Amygdala (tissue), 56 donors: ENCODE data around the gene SERPINA10.

ENCODE experiments used
- DNase-seq, 56 donors: peaks; one replicate each; lab custom pipeline; 2025; lab: John Stamatoyannopoulos, UW

The SERPINA10 gene, protein sequence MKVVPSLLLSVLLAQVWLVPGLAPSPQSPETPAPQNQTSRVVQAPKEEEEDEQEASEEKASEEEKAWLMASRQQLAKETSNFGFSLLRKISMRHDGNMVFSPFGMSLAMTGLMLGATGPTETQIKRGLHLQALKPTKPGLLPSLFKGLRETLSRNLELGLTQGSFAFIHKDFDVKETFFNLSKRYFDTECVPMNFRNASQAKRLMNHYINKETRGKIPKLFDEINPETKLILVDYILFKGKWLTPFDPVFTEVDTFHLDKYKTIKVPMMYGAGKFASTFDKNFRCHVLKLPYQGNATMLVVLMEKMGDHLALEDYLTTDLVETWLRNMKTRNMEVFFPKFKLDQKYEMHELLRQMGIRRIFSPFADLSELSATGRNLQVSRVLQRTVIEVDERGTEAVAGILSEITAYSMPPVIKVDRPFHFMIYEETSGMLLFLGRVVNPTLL

DNA sequence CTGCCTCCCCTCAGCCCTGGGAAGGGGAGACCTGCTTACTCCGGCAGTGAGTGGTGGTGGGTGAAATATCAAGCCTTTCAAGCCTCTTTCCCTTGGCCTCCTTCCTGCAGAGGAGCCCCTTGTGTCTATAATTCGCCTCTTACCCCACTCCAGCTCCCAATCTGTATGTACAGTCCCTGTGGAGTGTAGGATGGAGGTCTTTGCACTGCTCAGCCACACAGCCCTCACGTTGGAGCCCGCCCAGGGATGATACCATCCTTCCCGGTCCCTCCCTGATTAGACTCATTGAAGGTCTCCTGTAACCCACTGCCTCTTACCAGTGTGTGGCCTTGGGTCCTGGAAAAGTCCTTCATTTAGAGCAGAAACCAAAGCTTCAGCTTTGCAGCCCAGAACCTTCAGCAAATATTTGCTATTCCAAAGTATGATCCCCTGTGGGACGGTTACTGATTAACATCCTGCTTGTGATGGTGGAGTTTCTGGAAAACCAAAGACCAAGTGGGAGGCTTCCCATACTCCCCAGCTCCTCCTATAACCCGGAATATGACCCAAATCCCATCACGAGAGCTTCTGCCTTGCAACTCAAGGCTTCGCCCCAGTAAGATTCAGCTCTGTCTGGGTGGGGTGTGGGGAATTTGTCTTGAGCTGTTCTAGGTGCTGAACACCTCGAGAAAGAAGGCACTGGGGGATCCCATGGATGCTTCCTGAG, at the start of gene SERPINA10:
Gene SERPINA10 (minus strand): TSS at position 397 of the 706 bp plus-strand sequence. CDS start 2,675 bp downstream, outside the sequence.
- DNase-seq: no peak

DNA sequence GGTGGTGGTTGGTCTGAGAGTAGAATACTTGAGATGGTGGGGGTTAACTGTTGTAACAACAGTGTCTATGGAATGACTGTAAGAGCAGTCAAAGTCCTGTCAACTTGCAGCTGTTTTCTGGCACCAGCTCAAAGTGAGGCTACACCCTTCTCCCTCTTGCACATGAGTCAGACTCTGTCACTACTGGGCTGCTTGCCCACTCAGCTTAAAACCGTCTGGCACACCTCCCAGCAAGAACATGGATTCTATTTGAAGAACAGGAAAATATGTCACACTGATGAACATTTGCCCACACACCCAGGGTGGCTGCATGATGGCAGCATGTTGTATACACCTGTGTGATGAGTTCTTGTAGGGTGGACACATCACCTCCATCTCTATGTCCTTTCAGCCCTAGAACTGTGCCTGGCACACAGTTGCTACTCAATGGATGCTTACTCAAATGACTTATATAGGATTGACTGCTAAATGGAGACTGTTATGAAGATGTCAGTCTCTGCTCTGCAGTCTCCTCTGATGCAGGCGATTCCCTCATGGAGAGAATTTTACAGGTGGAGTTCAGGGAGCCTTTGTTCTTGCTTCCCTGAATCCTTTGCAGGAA, 49.4 kb upstream of the SERPINA10 start:
- DNase-seq: peak in 36 of 56 donors; percentile 9 to 80 (median 36)

DNA sequence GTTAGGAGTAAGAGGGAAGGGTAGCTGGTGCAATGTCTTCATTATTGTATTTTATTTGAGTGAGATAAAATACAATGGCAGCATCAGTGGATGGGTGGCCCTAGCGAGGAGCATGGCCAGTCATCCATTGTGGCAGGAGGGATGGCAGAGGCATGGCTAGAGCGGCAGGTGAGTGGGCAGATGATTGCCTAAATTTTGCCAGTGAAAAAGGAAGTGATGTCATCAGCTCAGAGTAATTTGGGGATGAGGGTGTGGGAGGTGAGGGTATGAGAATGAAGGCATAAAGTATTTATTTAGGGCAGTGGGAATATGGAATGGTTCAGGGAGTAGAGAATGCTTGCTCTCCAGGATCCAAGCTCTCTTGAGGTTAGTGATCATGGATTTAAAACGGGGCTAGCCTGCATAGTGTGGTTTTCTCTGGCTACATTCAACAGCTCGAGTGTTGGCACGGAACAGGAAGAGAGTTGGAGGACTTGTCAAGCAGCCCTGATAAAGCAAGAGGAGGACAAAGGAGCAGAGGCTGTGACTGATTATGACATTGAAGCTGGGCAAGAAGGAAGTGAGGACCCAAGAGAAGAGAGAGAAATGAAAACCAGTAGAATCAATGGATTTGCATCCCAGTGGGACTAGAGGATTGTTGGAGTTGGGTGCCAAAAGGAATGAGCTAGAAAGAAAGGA, 48.7 kb upstream of the SERPINA10 start:
- DNase-seq: no peak

DNA sequence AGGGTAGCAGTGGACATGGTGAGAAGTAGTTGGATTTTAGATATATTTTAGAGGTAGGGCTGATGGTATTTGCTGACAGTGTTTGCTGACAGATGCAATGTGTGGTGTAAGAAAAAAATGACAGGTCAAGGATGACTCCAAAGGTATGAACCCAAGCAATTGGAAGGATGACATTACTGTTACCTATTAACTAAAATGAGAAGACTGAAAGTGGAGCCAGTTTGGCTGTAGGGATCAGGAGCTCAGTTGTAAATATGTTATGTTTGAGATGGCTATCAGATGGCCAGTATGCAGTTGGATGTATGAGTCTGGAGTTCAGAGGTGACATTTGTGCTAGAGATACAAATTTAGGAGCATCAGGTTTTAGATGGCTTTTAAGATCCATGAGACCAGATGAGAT, 47.5 kb upstream of the SERPINA10 start:
- DNase-seq: no peak

DNA sequence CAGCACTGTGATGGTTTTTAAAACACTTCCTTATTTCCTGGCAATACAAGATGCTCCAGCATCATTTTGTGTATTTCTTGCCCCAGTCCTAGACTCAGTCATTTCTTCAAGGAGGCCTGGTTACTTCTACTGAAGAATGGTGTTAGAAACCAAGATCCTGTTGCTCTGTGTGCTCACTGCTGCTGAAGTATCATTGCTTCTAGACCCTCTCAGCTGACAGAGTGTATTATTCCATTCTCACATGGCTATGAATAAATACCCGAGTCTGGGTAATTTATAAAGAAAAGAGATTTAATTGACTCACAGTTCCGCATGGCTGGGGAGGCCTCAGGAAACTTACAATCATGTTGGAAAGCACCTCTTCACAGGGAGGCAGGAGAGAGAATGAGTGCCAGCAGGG, 45.0 kb upstream of the SERPINA10 start:
- no peak for DNase-seq

DNA sequence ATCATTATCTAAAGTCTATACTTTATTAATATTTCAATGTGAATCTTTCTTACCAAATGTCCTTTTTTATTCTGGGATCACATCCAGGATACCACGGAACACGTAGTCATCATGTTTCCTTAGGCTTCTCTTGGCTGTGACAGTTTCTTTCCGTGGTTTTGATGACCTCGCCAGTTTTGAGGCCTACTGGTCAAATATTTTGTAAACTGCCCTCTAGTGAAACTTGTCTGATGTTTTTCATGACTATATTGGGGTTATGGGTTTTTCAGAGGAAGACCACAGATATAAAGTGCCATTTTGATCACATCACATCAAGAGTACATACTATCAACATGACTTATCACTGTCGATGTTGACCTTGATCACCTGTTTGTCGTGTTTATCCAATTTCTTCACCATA, 44.2 kb upstream of the SERPINA10 start:
- no peak for DNase-seq

DNA sequence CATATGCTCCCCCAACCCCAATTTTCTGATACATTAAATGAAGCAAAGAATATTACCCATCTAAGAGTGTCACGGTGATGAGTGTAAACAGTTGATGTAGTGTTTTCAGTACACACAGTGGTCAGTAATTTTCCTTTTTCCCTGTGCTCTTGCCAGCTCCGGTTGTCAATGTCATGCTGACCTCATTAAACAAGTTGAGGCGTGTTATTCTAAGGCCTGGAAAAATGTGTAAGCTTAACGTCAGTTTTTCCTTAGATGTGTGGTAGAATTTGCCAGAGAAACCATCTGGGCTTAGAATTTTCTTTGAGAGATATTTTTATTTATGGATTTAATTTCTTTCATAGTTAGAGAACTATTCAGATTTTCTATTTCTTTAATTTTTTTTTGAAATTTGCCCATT, 41.8 kb upstream of the SERPINA10 start:
- DNase-seq: no peak

DNA sequence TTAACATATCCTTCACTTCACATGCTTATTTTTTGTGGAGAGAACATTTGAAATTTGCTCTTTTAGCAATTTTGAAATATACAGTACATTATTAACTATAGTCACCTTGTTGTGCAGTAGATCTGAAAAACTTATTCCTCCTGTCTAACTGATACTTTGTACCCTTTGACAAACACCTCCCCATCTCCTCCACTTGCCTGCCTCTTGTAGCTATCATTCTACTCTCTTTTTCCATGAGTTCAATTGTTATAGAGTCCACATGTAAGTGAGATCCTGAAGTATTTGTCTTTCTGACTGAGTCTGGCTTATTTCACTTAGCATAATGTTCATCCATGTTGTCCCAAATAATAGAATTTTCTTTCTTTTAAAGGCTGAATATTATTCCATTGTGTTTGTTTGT, 39.5 kb upstream of the SERPINA10 start:
- no peak for DNase-seq

DNA sequence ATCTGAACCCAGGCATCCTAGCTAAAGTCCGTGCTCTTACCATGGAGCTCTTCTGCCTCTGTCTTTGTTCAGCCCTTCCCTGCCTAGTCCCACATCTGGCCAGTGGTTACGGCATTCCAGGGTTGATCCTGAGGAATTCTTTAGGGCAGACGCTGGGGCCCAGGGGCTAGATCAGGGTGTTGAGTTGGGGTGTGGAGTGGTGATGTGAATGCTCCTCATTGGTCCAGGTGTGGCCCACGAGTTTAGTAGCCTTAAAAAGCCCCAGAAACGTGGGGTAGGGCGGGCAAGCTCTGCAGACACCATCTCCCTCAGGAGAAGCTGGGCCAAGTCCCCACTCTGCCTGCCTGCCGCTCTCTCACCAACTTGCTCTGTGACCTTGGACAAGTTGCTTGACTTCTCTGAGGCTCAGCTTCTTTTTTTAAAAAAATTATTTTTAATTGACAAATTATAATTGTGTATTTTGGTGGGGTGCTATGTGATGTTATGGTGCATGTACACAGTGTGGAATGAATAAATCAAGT, 39.1 kb upstream of the SERPINA10 start:
- DNase-seq: no peak

DNA sequence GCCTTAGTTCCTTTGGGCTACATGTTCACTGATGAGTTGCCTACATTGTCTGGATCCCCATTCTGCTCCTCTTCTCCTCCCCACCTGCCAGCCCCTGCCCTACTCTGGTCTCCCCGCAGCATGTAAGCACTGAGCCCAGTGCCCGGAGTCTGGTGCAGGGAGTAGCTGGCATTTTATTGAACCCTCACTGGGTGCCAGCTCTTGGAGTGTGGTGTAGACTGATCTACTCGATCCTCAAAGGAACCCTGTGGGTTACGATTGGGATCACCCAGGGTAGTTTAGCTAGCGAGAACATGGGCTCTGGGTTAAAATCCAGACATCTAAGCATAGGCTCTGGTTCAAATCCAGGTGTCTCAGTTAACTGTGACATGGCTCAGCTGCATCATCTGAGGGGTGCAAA, 38.4 kb upstream of the SERPINA10 start:
- no peak for DNase-seq

DNA sequence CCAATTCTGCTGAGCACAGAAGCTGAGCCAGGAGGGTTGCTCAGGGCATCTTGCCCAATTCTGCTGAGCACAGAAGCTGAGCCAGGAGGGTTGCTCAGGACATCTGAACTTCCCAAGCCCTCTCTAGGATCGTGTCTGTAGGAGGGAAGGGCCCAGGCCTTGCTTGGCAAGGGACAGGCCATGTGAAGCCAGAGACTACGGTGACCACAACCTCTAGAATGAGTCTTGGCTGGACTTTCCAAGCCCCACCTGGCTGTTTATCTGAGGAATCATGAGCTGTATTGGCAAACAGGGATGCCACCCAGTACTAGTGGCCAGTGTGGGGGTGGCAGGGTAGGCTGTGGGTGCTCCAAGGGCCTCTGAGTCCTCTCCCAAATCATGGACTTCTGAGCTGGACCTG, 37.8 kb upstream of the SERPINA10 start:
- DNase-seq: no peak

DNA sequence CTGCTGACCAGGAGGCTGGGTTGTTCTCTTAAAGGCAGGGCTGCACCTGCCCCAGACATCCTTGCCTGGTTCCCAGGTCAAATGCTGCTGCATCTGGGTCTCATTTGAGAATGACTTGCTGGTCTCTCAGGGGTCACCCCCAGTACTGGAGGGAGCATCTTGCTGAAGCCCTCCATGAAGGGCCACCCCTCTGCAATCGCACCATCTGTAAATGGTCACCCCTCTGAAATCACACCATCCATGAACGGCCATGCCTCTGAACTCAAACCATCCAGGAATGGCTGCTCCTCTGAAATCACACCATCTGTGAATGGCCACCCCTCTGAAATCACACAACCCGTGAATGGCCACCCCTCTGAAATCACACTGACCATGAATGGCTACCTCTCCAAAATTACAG, 37.4 kb upstream of the SERPINA10 start:
- no peak for DNase-seq

DNA sequence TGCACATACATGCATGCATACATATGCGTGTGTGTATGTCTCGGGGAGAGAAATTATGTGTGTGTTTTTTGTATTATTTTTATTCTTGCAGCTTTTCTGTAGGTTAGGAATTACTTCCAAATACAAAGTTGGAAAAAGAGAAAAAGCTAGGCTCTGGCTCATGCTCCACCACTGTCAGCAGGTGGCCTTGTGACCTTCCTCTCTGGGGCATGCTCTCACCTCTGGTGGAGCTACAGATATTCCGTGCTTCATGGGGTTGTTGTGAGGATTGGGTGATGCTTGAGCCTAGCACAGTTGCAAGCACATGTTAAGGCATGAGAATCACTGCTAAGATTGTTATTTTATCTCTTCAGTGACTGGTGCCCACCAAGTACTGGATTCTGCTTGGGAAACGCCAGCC, 36.8 kb upstream of the SERPINA10 start:
- DNase-seq: no peak

DNA sequence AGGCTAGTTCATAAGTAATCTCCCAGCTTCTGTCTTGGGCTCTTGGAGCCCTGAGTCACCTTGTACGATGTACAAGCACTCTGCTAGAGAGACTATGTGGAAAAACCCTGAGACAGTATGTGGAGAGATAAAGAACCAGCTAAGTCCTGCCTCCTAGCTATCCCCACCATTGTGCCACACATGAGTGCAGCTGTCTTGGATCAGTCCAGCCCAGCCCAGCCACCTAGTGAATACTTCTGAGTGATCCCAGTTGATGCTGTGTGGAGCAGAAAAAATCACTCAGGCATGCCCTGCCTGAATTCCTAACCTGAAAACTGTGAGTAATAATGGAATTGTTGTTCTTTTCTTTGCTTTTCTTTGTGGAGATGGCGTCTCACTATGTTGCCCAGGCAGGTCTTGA, 35.1 kb upstream of the SERPINA10 start:
- DNase-seq: no peak

DNA sequence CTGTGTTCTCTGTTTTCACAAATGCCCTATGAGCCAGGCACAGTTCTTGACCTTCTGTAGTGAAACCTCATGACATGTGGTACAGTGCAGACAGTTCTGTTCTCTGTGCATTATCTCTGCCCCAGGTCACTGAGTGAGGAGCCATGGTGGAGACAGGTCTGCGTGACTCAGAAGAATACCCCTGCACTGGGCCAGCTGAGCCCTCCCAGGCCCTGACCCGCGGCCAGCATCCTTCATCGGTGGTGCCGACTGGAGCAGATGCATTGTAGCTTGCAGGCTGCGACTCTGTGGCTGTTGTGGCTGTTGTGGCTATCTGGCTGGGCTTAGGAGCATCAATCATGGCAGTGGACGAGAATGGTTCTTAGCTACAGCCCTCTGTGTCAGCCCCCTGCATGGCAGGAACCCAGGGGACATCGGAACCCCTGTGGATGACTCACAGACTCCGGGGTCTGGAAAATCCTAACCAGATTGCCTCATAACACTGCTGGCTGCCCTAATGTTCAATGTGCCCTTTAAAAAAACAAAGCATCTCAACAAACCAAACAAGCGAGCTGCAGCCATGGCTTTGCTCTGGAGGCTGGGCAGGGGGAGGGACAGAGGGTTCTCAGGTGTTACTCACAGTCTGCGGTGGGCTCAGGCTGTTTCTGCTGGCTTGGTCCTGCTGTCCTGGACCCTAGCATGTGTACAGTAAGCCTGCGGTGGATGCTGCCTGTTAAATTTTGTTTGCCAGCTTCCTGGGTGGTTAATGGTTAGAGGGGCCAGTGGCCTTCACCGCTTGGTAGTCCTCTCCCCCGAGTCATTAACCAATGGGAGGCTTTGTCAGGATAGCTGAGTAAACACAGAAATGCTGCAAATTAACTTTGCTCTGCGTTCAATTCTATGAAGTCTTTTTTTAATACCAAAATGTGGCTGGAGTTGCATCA, 29.8 kb upstream of the SERPINA10 start, which contains the start of gene SERPINA6:
Gene SERPINA6 (minus strand): TSS at position 689 of the 923 bp plus-strand sequence. CDS start 8,688 bp downstream, outside the sequence.
- DNase-seq: no peak

DNA sequence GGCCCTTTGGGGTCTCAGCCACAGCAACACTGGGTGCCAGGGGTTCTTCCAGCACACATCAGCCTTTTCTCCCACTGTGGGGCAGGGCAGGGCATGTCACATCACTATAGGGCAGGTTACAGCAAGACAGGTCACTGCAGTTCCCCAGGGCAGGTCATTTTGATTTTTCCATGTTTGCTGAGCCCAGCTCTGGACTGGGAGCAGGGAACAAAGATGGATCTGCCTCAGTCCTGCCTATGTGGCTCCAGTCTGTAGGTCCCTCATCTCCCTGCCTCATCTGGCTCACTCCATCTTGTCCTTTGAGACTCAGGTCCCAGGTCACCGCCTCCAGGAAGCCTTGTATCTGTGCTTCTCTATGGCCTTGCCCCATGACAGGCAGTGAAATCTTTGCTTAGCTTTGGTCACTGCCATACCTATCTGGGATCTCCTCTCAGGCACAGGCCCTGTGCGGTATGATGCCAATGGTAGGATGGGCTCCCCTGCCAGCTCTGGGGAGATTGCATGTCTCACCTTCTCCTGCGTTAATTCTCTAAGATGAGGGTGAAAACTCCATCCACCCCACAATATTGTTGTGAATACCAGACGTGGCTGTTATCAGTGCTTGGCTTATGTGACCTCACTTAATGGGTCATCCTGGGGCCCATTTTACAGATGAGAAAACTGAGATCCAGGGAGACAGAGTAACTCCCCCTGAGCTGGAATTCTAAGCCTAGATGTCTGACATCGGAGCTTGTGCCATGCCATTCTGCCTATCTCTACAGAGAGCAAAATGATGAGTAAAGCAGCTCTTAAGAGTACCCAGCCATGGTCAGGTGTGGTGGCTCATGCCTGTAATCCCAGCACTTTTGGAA, 28.6 kb upstream of the SERPINA10 start:
- no peak for DNase-seq

DNA sequence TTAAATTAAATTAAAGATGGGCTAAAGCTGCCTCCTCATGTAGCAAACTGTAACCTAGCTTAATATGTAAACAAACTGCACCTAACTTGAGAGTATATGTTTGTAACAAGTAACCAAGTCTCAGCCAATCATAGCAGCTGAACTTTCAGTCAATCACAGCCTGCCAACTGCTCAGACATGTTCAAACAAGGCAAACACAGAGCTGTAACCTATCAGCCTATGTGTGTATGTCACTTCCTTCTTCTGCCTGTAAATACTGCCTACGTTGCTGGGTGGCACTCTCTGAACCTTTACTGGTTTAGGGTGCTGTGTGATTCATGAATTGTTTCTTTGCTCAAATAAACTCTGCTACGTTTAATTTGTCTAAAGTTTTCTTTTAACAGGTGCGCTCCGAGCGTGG, 27.2 kb upstream of the SERPINA10 start:
- no peak for DNase-seq

DNA sequence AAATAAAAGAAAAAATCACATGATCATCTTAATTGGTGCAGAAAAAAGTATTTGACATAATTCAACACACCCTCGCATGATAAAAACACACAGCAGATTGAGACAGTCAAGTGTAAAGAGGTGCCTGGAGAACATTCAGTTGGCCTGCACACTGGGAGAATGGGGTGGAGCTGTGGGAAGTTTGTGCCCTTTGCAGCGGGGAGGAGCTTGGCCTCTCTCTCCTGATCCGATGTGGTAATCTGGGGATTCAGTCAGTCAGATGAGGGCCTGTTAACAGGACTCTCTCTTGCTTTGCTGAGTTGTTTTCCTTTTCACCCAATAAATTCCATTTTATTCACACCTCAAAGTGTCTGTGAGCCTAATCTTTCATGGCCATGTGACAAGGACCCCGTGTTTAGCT, 24.2 kb upstream of the SERPINA10 start:
- no peak for DNase-seq

DNA sequence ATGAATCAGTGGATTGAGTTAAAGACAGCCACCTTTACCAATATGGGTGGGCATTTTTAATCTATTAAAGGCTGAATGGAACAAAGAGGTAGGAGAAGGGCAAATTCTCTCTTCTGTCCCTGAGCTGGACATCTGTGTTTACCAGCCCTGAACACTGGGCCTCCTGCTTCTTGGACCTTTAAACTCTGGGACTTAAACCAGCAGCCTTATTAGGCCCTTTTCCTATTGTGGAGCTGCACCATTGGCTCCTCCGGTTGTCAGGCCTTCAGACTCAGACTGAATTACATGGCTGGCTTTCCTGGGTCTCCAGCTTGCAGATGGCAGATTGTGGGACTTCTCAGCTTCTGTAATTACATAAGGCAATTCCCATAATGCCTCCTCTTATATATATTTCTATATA, 23.6 kb upstream of the SERPINA10 start:
- no peak for DNase-seq
